NOMO-1 treated with DMSO at 0.1 percent for 48 hours (cell line): ENCODE data around the gene VANGL1.

ENCODE experiments used
- DNase-seq: peaks from one replicate; lab custom pipeline; 2025; ENCODE audit not compliant: unreplicated experiment; lab: John Stamatoyannopoulos, UW

Gene VANGL1

GRCh38 chr1:115643225-115643624 lies 1.5 kb downstream of the VANGL1 start:
- DNase-seq, result no peak

GRCh38 chr1:115643666-115644065 lies 1.9 kb downstream of the VANGL1 start:
- no peak for DNase-seq

DNA sequence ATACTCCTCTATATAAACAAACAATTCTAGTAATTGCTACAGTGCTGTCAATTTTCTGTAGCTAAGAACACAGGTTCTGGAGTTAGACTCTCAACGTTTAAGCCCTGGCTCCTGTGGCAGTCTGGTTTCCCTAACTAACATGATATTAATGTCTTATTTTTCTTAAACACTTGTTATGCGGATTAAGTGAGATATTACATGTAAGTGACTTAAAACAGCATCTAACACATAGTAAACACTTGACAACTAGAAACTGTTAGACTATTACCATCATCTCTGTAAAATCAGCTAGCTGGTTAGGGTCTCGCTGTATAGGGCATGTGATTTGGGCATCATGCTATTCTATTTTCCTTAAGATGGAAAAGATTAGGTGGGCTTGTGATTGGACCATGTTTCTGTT lies 2.3 kb downstream of the VANGL1 start:
- no peak for DNase-seq

DNA sequence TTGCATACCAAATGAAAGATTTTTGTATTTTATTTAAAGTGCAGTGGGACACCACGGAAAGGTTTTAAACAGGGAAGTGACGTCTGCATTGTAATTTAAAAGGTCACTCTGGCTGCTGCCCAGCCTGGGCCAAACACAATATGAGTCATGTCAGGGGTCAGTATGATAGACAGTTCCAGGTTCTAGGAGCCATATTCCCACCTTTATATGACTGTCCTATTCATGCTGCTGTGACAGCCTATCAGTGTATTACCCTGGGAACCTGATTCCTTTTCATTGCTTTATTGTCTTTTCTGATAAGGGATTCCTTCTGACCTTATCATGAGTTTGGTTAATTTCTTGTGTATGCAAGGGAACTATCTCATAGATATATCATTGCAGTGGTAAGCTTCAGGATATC lies 5.3 kb downstream of the VANGL1 start:
- DNase-seq, result no peak

DNA sequence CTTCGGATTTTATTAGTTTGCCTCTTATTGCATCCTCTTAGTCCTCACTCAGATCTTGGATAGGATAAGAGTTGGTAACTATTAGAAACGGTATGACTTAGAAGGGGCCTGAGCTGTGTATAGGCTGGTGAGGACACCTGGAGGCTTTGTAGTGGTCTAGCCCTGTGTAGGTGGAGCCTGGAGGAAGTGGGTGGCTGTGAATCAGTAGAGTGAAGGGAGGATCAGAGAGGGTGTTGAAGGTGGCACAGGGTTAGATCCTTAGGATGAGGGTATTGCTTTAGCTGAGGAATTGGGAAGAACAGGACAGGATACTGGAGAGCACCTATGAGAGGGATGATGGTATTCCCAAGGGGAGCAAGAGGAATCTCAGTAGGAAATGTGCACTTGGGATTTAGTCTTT lies 5.7 kb downstream of the VANGL1 start:
- DNase-seq, result no peak

DNA sequence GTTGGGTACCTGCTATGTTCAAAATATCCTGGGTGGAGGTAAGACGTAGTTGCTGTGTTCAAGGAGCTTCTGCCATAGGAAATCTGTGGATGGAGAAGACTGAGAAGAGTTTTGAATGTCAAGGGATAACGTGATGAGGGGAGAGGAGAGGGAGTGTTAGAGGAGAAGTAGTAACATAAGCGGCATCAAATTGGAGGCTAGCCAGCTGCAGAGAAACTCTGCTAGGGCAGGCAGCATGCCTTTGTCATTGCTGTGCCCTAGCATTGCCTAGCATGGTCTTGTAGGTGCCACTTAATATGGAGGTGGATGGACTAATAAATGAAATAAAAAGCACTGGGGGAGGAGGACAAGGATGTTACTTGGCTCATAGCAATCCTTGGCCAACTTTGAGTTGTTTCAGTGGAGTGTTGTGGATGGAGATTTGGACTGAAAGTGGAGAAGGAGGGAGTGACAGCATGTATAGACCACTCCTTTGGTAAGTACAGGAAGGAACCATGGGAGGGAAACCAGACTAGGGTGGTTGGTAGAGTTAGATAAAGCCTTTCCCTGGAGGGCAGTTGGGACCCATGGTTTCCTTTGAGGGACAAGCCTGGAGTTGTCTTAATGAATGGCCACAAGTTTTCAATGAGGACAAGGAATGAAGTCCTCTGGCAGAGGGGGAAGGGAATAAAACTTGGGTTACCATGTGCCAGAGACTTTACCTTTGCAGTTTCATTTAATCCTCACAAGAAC lies 6.3 kb downstream of the VANGL1 start:
- DNase-seq, result no peak

DNA sequence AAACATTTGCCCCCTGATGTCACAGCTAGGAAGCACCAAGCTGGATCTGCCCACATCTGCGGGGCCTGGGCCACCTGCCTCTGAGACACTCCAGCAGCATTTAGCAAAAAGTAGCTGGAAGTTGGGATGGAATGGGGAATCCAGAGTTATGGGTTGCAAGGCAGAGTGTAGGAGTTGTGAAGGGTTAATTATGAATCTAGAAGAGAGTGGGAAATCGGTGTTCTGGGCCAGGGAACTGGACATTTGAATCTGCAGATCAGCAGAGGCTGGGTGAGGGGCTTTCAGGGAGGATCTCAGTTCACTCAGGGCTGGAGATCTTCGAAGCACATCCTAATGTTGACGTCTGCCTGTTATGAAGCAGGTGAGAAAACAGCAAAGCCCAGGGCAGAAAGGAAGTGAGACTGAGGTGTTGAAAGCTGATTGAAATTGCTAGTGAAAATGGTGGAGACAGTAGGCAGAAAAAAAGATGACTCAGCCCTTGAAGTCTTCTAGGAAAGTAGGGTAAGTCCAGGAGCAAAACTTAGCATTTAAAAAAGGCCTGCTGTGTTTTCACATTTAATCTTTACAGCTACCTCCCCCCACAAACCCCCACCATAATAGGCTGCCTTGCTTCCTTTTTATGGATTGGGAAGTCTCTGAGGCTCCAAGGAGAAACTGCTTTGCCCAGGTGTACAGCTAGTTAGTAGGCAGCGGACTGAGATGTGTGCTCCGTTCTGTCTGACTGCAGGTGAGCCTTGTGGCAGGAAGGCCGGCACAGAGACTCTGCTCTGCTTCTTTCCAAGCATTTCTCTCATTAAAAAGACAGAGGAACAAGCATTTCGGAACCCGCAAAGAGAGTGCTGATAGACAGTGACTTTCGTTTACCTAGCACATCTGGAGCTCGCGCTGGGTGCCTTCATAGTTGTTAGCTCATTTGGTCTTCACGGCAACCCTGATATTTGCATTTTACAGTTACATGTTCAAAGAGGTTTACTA lies 7.2 kb downstream of the VANGL1 start:
- DNase-seq, result peak; percentile 14

GRCh38 chr1:115649964-115650363 lies 8.2 kb downstream of the VANGL1 start:
- DNase-seq, result no peak

GRCh38 chr1:115650961-115651360 lies 9.2 kb downstream of the VANGL1 start:
- DNase-seq, result no peak

GRCh38 chr1:115651391-115651790 lies 9.6 kb downstream of the VANGL1 start:
- DNase-seq, result no peak

- no peak for DNase-seq
Measured at GRCh38 chr1:115652236-115652788, 10.5 kb downstream of the VANGL1 start.

- DNase-seq, result no peak
Measured at GRCh38 chr1:115654125-115654524, 12.4 kb downstream of the VANGL1 start.

DNA sequence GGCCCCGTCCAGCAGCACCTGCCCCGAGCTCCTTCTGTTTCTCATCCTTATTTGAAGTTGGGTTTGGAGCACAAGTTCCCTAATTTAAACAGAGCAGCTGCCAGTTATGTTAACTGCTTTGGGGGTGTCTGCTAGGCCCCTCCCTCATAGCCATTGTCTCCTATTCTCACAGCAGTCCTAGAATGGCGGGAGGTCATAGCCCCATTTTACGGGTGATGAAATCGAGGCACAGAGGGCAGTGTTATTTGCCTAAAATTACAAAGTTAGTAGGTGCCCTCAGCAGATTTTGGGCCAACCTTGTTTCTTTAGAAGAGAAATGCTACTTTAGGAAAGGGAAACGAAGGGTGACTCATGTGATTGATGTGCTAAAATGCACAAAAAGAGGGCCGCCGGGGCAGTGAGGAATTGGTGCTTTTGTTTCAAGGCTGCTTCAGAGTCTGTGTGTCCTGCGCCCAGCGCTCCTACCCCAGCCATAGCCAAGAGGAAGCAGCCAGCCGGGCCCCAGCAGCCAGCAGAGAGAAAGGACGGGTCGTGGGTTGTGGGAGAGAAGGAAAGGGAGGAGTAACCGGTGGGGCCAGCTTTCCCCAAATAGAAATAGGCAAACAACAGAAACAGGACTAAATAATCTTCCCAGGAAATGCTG lies 13.0 kb downstream of the VANGL1 start:
- peak; percentile 48 for DNase-seq

DNA sequence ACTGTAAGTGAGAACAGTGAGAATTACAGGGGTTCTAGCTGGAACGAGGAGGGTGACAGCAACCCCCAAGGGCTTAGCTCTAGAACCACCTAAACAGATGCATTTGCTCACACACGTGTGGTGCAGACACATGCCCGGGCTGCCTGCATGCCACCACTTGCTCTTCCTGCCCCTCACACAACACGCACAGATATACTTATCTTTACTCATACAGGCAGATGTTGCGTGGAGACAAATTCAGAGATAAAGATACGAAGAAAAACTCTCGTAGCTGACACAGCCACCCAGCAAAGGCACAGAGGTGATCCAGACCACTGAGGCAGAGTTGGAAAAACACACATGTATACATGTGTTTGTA lies 13.5 kb downstream of the VANGL1 start:
- DNase-seq, result no peak

GRCh38 chr1:115655916-115656315 lies 14.1 kb downstream of the VANGL1 start:
- no peak for DNase-seq

DNA sequence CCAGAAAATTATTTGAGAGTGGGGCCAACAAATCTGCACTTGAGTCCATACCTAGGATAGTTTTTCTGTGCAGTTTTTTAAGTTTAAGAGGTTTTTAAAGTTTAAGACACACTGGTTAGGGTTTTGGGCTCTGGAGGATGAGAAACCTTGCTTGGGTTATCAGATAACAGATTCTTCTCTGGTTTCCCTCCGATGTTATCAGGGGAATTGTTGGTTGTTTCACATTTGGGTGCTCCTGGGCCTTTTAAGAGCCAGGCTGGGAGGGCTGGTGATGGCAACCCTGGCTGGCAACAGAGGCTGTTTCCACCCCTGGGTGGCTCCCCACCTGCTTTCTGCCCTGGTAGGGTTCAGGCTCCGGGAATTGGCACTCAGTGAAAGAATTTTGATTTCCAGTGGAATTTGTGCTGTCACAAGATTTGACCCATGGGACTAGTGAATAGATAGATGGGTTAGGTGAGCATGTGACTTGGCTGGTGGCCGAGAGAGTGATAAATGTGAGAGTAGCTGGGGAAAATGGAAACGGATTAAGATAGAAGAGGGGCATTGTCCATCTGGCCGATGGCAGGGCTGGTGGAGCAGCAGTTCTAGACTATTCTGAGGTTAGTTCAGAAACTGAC lies 14.8 kb downstream of the VANGL1 start:
- no peak for DNase-seq

- DNase-seq, result no peak
Measured at GRCh38 chr1:115658646-115659045, 16.9 kb downstream of the VANGL1 start.

DNA sequence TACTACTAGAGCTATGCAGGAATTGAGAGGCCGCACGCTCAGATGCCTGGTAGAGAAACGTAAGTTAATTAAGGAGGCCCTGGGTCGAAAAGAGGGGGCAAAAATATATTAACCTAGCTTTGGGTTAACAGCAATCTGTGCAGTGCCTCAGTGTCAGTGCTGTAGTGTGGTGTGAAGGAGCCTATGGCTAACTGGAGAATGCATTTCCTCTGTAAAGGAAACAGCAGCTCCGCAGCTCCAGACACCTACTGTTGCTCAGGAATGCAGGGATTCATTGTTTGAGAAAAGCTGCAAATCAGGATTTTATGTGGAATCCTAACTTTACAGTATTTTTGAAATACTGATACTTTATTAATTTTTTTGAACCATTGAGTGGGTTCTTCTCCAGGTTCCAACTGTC lies 18.4 kb downstream of the VANGL1 start:
- DNase-seq, result no peak

DNA sequence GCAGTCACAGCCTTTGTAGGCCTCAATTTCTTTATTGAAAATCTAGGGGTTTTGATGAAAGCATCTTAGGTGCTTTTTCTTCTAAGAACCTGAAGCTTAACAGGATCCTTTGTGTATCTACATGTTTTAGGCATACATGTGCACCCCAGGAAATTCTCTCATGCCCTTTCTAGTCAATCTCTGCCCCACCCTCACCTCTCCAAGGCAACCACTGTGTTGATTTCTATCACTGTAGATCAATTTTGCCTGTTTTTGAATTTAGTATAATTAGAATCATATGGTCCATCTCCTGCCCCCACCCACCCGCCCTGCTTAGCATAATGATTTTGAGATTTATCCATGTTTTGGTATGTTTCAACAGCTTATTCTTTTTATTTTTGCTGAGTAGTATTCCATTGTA lies 19.4 kb downstream of the VANGL1 start:
- no peak for DNase-seq

DNA sequence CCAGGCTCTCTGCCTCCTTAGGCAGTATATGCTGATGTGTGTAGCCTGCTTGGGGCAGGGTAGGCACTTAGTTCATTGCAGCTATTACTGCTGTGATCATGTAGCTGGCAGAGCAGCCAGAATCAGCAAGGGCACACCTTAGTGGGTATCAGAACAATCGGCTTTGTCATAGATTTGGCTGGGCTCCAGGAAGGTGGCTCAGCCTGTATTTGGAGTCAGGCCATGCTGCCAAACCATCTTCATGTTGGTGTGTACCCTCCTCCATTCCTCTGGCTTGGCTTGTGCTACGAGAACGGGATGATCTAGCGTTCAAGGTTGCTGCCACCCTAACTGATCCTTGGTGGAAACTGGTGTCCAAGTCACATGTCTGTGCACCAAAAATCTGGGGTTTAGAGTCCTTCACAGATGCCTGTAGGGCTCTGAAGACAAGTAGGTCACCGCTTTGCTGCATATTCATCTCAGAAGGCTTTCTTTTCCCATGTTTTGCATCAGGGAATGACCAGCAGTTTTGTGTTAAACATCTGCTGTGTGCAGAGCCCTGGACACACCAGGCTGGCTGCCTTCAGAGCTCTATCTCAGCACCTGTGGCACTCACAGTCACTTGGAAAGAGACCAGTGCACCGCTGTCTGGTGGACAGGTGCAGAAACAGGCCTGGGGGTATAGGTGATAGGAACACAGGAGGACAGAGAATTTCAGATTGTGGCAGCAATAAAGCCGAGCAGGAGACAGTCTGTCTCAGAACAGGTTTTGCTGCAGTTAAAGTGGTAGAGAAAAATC lies 23.7 kb downstream of the VANGL1 start:
- DNase-seq, result no peak
